Esophagus squamous epithelium (tissue), 5 donors: ENCODE measurements around the gene ATP9B. TPM values are rescaled to one million over a fixed set of nuclear protein-coding genes. Genes with fewer than 3 reads are reported as not detected.

Experiments used
- DNase-seq: peaks from one replicate; lab custom pipeline; 2025; lab: John Stamatoyannopoulos, UW
- H3K27ac ChIP-seq, 4 donors: fragments of 200-600 bp; sonication (generic); one replicate each; pipeline ENCODE4 v1.5.1; 2016 to 2019; ENCODE audit warnings: mild to moderate bottlenecking in 1 of 4
- H3K27me3 ChIP-seq, 4 donors: fragments of 200-600 bp; sonication (generic); 1 replicate in 3 of 4; 2 replicates in 1 of 4; pipeline versions ENCODE4 v1.5.1 to v1.6.0; 2017 to 2021; ENCODE audit warnings: antibody characterized with exemption in 1 of 4
- H3K36me3 ChIP-seq, 3 donors: fragments of 200-600 bp; sonication (generic); one replicate each; pipeline ENCODE4 v1.5.1; 2016 to 2019
- H3K4me1 ChIP-seq, 3 donors: fragments of 200-600 bp; sonication (generic); one replicate each; pipeline ENCODE4 v1.5.1; 2017 to 2019
- H3K4me3 ChIP-seq, 4 donors: fragments of 200-600 bp; sonication (generic); 1 replicate in 3 of 4; 2 replicates in 1 of 4; pipeline ENCODE4 v1.5.1; 2016 to 2019; ENCODE audit warnings: mild to moderate bottlenecking in 2 of 4, moderate library complexity in 1 of 4
- H3K9me3 ChIP-seq, 3 donors: fragments of 200-600 bp; sonication (generic); one replicate each; pipeline ENCODE4 v1.5.1; 2016 to 2019
- POLR2A ChIP-seq, 4 donors: fragments of 450-650 bp; IDR thresholded peaks; one replicate each; pipeline ENCODE4 v1.6.1; 2017; ENCODE audit warnings: antibody characterized with exemption in 4 of 4, mild to moderate bottlenecking in 4 of 4, moderate library complexity in 3 of 4
- WGBS, 2 donors: methylation state at CpG; one replicate each; pipeline ENCODE4 v1.1.5; 2018; 5-methylcytosine and 5-hydroxymethylcytosine counted together
- intact Hi-C: fragments of 100-400 bp; cut with DNase I; formaldehyde crosslinking; loops from one replicate; pipeline ENCODE4 v1.15.0; 2022
- total RNA-seq, 4 donors: library from RNA; depleted of rRNA; stranded (reverse); fragments of >200 nt; gene quantifications; one replicate each; pipeline ENCODE4 v1.1.0, GENCODE V29; 2016
- TF ChIP-seq, protein P1 (sequence below), 6 experiments: fragments of 450-650 bp in 4 of 6; fragments of 200-600 bp in 2 of 6; sonication (generic) in 2 of 6; IDR thresholded peaks; one replicate each; pipeline ENCODE4 v1.5.1; 2016 to 2019; ENCODE audit warnings: antibody characterized with exemption in 6 of 6, mild to moderate bottlenecking in 4 of 6, moderate library complexity in 4 of 6
- donor health status: DM: yes; HTN: yes; CAD: no.

The ATP9B gene
- total RNA-seq, 4 donors from 2014 or later: 12.9 to 46.7 (median 22.0) TPM

DNA sequence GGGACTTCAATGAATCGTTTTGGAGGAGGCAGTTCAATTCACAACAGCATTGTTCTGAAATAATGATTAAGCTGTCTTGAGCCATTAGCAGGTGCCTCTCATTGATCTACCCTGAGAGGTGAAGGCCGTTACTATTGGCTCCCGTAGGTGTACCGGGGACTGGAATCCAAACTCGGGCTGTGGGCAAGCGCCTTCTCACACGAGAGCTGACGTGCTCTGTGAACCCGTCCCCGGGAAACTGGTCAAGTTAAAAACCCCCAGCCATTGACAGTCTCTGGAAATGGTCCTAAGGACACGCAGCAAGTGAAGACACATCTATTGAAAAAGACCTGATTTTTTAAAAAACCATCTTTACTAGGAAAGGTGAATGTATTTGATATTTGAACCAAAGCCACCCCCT, 318.4 kb downstream of the ATP9B start:
- 67 to 72% methylated on average over 9 to 11 of the region's 11 CpGs for WGBS, 2 donors
- H3K4me3 ChIP-seq: no peak overlapping the region
- H3K27ac ChIP-seq: no peak overlapping the region
- no peak for DNase-seq
- peaks cover 0 to 10% (median 0%) of the 10 kb centered on the region in 3 donors for H3K4me1 ChIP-seq
- no peaks in the 10 kb centered on the region for H3K36me3 ChIP-seq
- peaks cover 0 to 91% (median 0%) of the 10 kb centered on the region in 4 donors for H3K27me3 ChIP-seq
- TF ChIP-seq POLR2A (IDR thresholded peaks at IDR 0.05): no peak
- TF ChIP-seq, protein P1, sequence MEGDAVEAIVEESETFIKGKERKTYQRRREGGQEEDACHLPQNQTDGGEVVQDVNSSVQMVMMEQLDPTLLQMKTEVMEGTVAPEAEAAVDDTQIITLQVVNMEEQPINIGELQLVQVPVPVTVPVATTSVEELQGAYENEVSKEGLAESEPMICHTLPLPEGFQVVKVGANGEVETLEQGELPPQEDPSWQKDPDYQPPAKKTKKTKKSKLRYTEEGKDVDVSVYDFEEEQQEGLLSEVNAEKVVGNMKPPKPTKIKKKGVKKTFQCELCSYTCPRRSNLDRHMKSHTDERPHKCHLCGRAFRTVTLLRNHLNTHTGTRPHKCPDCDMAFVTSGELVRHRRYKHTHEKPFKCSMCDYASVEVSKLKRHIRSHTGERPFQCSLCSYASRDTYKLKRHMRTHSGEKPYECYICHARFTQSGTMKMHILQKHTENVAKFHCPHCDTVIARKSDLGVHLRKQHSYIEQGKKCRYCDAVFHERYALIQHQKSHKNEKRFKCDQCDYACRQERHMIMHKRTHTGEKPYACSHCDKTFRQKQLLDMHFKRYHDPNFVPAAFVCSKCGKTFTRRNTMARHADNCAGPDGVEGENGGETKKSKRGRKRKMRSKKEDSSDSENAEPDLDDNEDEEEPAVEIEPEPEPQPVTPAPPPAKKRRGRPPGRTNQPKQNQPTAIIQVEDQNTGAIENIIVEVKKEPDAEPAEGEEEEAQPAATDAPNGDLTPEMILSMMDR (IDR thresholded peaks at IDR 0.05): no peak
- no peaks in the 10 kb centered on the region for H3K9me3 ChIP-seq
- intact Hi-C loops: no loop called here

DNA sequence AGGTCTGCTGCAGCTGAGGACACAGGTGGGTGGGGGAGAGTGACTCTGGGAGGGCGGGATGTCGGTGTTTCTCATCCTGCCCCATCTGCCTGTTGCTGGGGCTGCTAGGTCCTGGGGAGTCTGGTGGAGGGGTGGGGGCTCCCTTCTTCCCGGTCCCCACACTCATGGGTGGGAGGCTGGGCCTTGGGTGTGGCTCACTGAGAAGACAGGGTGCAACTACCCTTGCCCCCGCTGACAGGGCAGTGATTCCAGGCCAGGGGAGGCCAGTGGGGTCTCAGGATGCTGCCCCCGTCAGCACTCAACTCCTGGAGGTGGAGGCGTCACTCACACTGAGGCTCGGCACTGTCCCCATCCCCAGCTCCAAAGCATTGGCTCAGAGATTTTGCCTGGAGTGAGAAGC, 318.8 kb downstream of the ATP9B start:
- intact Hi-C loops: no loop called here
- no peak for TF ChIP-seq POLR2A (IDR thresholded peaks at IDR 0.05)
- TF ChIP-seq, protein P1 (IDR thresholded peaks at IDR 0.05): no peak
- H3K27me3 ChIP-seq: peaks cover 0 to 91% (median 0%) of the 10 kb centered on the region in 4 donors
- no peak overlapping the region for H3K27ac ChIP-seq
- no peaks in the 10 kb centered on the region for H3K9me3 ChIP-seq
- DNase-seq: no peak
- H3K4me3 ChIP-seq: no peak overlapping the region
- 51% methylated on average over 5 of the region's 7 CpGs; no CpG with 5 or more reads in 1 of the 2 donors for WGBS, 2 donors
- H3K4me1 ChIP-seq: peaks cover under 1 to 14% (median 3%) of the 10 kb centered on the region in 3 donors
- no peaks in the 10 kb centered on the region for H3K36me3 ChIP-seq

DNA sequence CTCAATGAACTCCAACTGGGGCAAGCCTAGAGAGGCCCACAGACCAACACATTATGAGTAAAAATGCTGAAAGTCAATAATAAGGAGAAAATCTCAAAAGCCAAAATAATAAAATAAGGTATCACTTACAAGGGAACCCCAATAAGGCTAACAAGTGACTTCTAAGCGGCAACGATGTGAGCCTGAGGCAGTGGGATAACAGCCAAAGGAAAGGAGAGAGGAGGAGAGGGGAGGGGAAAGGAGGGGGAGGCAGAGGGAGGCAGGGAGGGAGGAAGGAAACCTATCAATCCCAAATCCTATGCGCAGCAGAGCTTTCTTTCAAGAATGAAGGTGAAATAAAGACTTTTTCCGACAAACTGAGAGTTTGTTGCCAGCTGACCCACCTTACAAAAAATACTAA, 320.5 kb downstream of the ATP9B start:
- DNase-seq: no peak
- Histone ChIP-seq H3K9me3 (no peaks in the 10 kb centered on the region), H3K27me3 (peaks cover 0 to 93% (median 2%) of the 10 kb centered on the region in 4 donors), H3K4me3 (no peak overlapping the region), H3K27ac (no peak overlapping the region), H3K4me1 (peaks cover 10 to 28% (median 11%) of the 10 kb centered on the region in 3 donors), H3K36me3 (no peaks in the 10 kb centered on the region)
- WGBS, 2 donors: 20 to 31% methylated on average over 4 of the region's 4 CpGs
- TF ChIP-seq, protein P1 (IDR thresholded peaks at IDR 0.05): no peak
- intact Hi-C loops: no loop called here

DNA sequence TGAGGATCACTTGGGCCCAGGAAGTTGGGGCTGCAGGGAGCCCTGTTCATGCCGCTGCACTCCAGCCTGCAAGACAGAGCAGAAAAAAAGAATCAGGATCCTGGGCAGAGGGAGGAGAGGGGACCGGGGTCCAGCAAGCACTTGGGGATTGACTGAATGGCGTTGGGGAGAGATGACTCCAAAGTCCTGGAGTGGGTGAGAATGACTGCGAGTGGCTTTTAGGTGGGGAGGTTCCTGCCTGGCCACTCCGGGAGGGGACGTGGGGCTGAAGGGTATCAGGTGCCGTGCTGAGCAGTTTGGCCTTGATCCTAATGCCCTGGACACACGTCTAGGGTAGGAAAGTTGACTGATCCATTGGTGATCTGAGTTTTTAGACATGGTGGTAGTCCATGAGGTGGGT, 323.0 kb downstream of the ATP9B start:
- no peak for TF ChIP-seq POLR2A (IDR thresholded peaks at IDR 0.05)
- no peaks in the 10 kb centered on the region for H3K9me3 ChIP-seq
- no peak for DNase-seq
- peaks cover 0 to 93% (median 3%) of the 10 kb centered on the region in 4 donors for H3K27me3 ChIP-seq
- 84 to 93% methylated on average over 7 to 8 of the region's 8 CpGs for WGBS, 2 donors
- H3K4me1 ChIP-seq: peaks cover 21 to 44% (median 33%) of the 10 kb centered on the region in 3 donors
- H3K36me3 ChIP-seq: no peaks in the 10 kb centered on the region
- intact Hi-C loops: no loop called here
- no peak overlapping the region for H3K4me3 ChIP-seq
- no peak overlapping the region for H3K27ac ChIP-seq

DNA sequence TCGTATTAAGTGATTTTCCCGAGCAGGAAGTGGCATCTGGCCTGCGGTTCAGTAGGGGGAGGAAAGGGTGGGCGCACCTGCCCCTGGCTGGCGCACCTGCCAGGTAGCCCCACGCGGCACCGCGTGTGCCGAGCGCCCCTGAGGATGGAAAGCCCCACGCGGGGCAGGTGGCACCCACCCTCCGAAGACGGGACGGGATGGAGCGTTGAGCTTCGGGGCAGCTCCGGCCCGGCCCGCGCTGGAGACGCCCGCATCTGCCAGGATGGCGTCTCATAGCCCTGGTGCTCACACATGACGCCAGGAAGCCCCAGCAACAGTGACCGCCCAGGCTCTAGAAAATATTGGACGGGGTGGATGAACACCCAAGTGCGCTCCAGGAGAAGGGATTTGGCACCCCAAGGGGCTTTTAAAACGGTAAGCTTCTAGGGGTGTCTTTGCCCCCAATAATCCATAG, 324.0 kb downstream of the ATP9B start:
- no peaks in the 10 kb centered on the region for H3K9me3 ChIP-seq
- TF ChIP-seq, protein P1 (IDR thresholded peaks at IDR 0.05): no peak
- no peak for TF ChIP-seq POLR2A (IDR thresholded peaks at IDR 0.05)
- DNase-seq: no peak
- H3K36me3 ChIP-seq: no peaks in the 10 kb centered on the region
- WGBS, 2 donors: 6 to 11% methylated on average over 10 to 22 of the region's 30 CpGs
- H3K4me1 ChIP-seq: peaks cover 21 to 46% (median 33%) of the 10 kb centered on the region in 3 donors
- intact Hi-C loops: no loop called here
- H3K27ac ChIP-seq: peak overlapping the region; percentile 75 to 93 (median 88)
- peaks cover 0 to 93% (median 3%) of the 10 kb centered on the region in 4 donors for H3K27me3 ChIP-seq
- H3K4me3 ChIP-seq: peak overlapping the region; percentile 36 to 71 (median 54)
